Islet precursor cell (in vitro differentiated cells): ENCODE measurements around the gene GFY.
A peak's percentile ranks its signal among the peaks of the same experiment; 100 is the strongest.

Experiments used
- DNase-seq: peaks from one replicate; pipeline ENCODE4 v3.0.0-alpha.2; 2018

The GFY gene

GRCh38 chr19:49425178-49425577, at the start of gene GFY:
TSS of gene GFY (plus strand) at chr19:49425388. CDS start at chr19:49426431, 1,043 bp downstream.
- DNase-seq: no peak

DNA sequence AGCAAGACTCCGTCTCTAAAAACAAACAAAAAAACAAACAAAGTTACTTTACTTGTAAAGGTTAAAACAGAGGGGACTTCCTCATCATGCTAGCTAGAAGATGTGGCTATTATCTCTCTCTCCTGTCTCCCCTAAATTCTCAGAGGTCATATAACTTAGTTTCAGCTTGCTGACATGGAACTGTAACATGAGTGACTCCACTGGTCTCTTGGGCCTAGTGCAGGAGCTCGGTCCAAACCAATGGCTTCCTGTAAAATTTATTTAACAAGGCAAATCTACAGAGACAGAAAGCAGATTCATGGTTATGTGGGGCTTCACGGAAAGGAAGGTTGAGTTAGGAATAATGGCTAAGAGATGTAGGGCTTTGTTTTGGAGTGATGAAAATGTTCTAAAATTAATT, 46.7 kb upstream of the GFY start:
- DNase-seq: no peak

DNA sequence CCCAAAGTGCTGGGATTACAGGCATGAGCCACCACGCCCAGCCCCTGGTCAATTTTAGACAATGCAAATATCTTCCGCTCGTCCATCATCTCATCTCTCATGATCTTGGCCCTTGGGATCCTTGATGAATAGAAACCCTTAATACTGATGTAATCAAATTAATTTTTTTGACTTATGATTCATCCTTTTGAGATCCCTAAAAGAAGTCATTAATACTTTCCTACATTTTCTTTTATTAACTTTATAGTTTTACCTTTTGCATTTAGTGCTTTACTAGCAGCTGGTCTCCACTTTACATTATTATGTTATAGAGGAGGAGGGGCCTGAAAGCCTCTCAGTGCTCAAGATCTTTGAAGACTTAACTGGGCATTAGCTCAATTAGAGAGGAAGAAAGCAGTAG, 44.8 kb upstream of the GFY start:
- DNase-seq: no peak

DNA sequence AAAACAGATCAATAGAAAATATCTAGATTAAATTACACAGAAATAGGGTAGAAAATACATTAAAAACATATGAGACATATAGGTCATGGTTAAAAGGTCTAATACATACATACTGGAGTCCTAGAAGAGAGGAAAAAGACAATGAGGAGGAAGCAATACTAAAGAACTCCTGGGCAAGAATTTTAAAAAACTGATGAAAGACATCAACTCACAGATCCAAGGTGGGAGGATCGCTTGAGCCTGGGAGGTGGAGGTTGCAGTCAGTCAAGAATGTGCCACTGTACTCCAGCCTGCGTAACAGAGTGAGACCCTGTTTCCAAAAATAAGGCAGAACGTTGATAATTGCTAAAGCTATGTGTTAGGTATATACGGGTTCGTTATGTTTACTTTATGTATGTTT, 42.5 kb upstream of the GFY start:
- no peak for DNase-seq

DNA sequence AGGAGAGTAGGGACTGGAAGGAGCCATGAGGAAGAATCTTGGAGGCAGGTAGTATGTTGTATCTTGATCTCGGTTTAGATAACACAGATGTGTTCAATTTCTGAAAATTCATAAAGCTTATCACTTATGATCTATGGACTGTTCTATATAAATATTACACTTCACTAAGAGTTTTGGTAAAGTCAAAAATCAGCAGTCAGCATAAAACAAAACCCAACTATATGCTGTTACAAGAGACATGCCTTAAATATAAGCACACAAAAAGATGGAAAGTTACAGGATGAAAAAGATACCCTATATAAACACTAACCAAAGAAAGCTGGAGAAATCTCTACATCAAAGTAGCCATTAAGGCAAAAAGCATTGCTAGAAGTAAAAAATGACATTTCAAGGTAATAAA, 41.6 kb upstream of the GFY start:
- DNase-seq: no peak

GRCh38 chr19:49387936-49388372, 37.2 kb upstream of the GFY start, which contains the start of gene KASH5:
TSS of gene KASH5 (plus strand) at chr19:49388249. CDS start at chr19:49390884, 2,635 bp downstream.
- DNase-seq: no peak

DNA sequence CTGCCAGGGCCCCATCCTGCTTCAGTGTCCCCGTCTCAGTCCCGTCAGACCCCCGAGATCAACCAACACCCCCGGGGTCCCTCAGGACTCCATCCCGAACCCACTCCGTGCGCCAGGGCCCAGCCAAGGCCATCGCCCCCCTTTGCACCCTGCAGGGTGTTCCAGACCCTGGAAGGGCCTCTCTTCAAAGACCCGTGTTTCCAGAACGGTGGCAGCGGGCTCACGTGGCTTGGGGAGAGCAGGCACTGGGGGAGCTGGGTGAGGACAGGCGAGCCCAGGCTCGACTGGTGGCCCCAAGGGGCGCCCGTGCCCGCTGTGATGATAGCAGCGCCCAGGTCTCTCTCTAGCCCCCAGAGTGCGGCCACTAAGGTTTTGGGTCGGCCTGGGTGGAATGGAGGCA, 35.8 kb upstream of the GFY start:
- no peak for DNase-seq

DNA sequence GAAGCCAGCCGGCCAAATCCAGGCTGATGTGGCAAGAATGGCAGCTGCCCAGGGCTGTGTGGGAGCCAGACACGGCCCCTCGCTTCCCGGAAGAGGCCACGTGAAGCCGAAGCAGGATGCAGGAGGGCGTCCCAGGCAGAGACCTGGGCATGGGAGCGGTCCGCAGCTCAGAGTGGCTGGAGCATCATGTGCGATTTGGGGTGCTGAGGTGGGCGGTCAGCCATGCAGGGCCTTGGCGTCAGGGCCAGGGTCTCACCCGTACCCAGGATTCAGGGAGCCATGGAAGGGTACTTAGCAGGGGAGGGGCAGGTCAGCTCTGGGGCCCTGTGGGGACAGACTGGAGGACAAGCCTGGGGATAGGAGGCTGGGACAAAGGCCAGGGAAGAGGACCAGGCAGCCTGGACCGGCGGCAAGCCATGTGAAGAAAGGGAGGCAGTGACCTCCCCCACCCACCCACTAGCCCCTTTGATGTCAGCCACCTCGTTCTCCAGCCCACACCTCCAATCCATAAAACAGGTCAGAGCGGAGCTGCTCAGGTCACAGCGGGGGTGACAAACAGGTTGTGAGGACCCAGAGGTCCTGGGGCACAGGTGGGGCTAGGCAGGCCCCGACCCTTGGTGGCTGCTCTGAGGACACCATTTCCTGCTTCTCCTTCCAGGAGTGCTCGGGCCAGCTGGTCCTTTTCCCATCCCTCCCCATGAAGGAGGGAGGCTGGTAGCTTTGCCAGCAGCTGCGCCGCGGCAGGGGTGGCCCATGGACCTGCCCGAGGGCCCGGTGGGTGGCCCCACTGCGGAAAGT, 34.9 kb upstream of the GFY start:
- no peak for DNase-seq

GRCh38 chr19:49390929-49391359, 34.2 kb upstream of the GFY start:
- no peak for DNase-seq

DNA sequence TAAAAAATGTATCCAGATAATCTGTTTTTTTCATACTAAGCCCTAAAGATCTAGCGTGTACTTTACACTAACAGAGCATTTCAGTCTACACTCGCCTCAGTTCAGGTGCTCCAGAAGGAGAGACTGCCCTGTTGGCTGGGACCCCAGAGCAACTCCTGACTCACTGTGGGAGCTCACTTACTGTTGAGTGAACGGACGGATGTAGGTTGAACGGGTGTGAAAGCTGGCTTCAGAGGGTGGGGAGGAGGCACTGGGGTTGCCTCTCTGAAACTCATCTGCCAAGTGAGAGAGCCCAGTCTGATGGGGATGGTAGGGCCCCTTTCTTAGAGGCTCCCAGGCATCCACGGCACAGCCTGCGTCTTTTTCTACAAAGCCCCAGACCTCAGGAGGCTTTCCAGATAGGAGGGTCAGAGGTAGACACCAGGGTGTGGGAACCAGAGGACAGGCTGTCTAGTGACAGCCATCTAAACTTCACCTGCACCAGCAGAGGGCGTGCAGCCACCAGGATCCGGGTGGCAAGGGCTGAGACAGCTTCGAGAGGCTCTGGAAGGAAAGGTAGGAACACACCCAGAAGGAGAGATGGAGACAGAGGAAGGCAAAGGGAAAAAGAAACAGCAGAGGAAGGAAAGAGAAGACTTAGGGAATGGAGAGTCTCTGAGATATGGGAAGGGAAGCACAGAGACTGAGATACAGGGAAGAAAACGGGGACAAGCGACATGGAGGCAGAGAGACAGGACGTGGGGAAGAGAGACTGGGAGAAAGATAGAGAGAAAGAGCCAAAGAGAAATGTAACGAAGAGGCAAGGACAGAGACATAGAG, 33.4 kb upstream of the GFY start:
- peak; percentile 92 for DNase-seq

- no peak for DNase-seq
These were observed 31.3 kb upstream of the GFY start for GRCh38 chr19:49393881-49394280.

- DNase-seq: no peak
These were observed 29.4 kb upstream of the GFY start for GRCh38 chr19:49395581-49396407.

GRCh38 chr19:49396738-49397505, 28.3 kb upstream of the GFY start:
- DNase-seq: no peak

GRCh38 chr19:49398001-49398615, 27.1 kb upstream of the GFY start:
- DNase-seq: no peak

GRCh38 chr19:49398931-49399330, 26.3 kb upstream of the GFY start:
- no peak for DNase-seq

DNA sequence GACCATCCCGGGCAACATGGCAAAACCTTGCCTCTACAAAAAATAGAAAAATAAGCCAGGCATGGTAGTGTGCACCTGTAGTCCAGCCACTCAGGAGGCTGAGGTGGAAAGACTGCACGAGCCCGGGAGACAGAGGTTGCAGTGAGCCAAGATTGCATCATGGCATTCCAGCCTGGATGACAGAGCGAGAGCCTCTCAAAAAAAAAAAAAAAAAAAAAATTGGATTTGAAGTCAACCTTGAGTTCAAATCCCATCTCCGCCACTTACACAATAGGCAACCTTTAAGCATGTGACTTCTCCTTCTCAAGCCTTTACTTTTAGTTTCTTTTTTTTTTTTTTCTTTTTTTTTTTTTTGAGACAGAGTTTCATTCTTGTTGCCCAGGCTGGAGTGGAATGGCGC, 25.2 kb upstream of the GFY start:
- DNase-seq: no peak

- DNase-seq: peak; percentile 83
These were observed 21.6 kb upstream of the GFY start for GRCh38 chr19:49403404-49404187.

DNA sequence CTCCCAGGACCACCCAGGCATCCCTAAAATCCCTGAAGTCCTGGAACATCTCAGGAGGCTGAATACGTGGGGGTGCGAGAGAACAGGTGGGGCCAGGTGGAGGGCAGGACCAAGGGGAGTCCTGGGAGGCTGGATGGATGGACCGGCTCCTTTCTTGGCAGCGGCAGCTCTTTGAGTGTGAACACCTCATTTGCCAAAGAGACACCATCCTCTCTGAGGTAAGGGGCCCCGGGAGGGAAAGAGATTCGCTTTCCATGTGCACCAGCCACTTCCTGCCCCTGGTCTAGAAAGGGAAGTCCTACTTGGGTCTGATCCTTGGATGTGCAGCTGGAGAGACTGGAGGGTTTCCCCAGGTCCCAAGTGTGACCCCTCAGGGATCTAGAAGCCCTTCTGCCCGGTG, 18.1 kb upstream of the GFY start:
- DNase-seq: no peak

- no peak for DNase-seq
These were observed 17.6 kb upstream of the GFY start for GRCh38 chr19:49407482-49408015.

DNA sequence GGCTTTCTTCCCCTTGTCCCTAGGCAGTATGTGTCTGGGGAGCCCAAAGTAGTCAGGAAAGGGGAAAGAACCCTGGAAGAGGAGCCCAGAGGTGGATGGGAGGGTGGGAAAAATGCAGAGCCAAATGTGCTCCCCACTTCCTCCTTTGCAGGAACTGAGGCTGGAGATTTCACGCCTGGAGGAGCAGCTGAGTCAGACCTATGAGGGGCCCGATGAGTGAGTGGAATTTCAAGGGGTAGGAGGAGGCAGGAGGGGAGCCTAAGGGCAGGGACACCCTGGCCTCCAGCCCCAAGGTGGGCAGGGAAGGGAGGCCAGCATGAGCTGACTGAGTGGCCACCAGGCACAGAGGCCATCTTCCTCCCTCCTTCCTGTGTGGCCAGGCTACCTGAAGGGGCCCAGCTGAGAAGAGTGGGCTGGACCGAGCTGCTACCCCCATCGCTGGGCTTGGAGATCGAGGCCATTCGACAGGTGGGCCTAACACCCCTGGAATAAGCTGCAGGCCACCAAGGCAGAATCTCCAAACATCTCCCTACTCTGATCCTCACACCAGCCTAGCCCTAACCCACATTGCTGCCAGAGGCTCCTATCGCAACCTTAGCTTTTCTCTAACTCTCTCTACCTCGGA, 16.3 kb upstream of the GFY start:
- no peak for DNase-seq
